K562 treated with DMSO at 1 percent for 48 hours (cell line): ENCODE results near the gene MYNN. TPM values are rescaled to one million over a fixed set of nuclear protein-coding genes. Genes with fewer than 3 reads are reported as not detected.

Experiments used
- total RNA-seq: library from RNA; unstranded; fragments of 300-600 nt; gene quantifications from 2 replicates; pipeline ENCODE4 v1.2.3, GENCODE V29; 2022; ENCODE audit warnings: low replicate concordance; ENCODE audit errors: extremely low read depth

Gene MYNN
- total RNA-seq = not detected in 2 replicates

GRCh38 chr3:169772897-169773816, at the start of gene MYNN:
Gene MYNN (plus strand): TSS chr3:169773396. CDS start chr3:169774296, 900 bp downstream.

GRCh38 chr3:169764882-169765612, 8.1 kb upstream of the MYNN start, which contains the start of gene TERC:
Gene TERC (minus strand): TSS chr3:169765060.

GRCh38 chr3:169769287-169770181, 3.7 kb upstream of the MYNN start, which contains the start of gene ACTRT3:
Gene ACTRT3 (minus strand): TSS chr3:169769561. CDS start chr3:169769520, 41 bp downstream.

GRCh38 chr3:169812332-169813235, 39.4 kb downstream of the MYNN start, which contains the start of the genes LRRC34 and LRRIQ4:
Gene LRRC34 (minus strand): TSS chr3:169812904. CDS start chr3:169812548, 356 bp downstream.
Gene LRRIQ4 (plus strand): TSS chr3:169812870. CDS start chr3:169821922, 9,052 bp downstream.

Other genes with a start within 250 kb of the MYNN start
- not detected in 2 replicates for gene MECOM, start 109.7 kb upstream of the MYNN start, total RNA-seq
- not detected in 2 replicates for gene TERC, start 8.3 kb upstream of the MYNN start, total RNA-seq
- not detected in 2 replicates for gene ACTRT3, start 3.8 kb upstream of the MYNN start, total RNA-seq
- not detected in 2 replicates for gene LRRIQ4, start 39.5 kb downstream of the MYNN start, total RNA-seq
- not detected in 2 replicates for gene LRRC34, start 39.5 kb downstream of the MYNN start, total RNA-seq
- gene LRRC31, start 96.5 kb downstream of the MYNN start, total RNA-seq = not detected in 2 replicates
- not detected in 2 replicates for gene SAMD7, start 138.2 kb downstream of the MYNN start, total RNA-seq
- not detected in 2 replicates for gene SEC62, start 193.4 kb downstream of the MYNN start, total RNA-seq